CD4-positive, alpha-beta T cell treated with Interleukin-17A for 1 hour (primary cell): ENCODE results near the gene DTX4.
"Not testable (repeated sequence)": the region's sequence is repeated elsewhere in the genome, so short reads cannot be mapped to it uniquely, and the experiment has no call there.

ENCODE experiments used
- DNase-seq: peaks from one replicate; pipeline ENCODE4 v3.0.0-alpha.2; 2020

DTX4 gene

DNA sequence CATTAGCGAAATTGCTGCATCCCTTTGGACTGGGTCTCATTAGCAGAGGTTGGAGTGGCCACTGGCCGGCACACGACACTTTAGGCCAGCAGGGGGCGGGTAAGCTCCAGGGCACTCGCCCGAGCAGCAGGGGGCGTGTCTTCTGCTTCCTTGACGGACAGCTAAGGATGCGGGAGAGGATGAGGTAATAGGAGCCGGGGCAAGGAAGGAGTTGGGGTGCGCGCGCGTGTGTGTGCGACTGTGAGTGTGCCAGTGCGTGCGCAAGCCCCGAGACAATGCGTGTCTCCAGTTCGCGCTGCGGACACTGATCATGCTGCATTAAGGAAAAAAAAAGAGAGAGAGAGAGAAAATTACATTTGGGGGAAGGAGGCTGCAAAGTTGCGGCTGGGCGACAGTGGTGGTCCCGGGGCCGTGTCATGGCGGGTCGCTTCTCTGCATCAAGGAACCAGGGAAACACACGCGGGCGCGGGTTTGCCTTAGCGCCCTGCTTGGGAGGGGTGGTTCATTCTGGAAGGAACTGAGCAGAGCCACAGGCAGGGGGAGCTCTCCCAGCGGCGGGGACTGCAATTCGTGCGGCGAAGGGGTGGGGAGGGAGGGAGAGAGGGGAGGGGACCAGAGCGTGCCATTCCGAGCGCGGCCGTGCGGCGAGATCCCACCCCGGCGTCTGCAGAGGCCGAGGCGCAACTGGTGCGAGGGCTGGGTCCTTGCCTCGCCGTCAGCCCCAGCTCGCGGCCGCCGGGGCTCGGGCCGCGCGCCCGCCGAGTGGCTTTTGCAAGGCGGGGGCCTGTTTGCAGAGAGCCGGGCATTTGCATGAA lies at the start of gene DTX4:
DTX4 (plus strand) TSS at position 625 of the 815 bp plus-strand sequence. CDS start 464 bp downstream, outside the sequence.
- peak; percentile 89 for DNase-seq

DNA sequence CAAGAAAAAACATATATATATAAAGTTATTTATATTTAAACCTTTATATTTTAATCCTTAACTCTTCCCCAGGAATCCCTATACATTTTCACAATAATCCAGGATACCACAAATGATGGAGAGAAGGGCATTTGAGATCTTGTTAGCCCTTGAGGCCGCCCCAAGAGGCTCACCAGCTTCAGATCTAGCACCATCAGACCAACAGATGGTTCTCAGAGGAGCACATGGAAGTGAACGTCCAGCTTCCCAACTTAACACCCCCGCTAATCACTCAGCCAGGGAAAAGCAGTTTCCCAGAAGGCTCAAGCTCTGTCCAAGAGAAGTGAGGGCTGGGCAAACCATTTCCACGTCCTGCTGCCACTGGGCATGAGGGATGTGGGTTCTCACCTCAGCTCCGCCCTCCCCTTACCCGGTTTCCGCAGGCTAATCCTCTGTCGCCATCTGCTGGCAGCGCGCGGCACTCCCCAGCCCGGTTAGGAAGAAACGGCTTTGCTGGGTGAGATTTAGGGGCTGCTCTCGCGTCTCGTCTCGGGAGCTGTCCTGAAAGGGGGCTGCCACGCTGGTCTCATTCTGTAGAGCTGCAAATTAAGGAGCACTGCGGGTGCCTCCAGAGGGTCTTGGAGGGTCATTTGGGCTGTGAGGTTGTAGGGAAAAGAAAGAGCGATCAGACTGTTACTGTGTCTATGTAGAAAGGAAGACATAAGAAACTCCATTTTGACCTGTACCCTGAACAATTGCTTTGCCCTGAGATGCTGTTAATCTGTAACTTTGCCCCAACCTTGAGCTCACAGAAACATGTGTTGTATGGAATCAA lies 36.1 kb upstream of the DTX4 start:
- DNase-seq: peak; percentile 88

DNA sequence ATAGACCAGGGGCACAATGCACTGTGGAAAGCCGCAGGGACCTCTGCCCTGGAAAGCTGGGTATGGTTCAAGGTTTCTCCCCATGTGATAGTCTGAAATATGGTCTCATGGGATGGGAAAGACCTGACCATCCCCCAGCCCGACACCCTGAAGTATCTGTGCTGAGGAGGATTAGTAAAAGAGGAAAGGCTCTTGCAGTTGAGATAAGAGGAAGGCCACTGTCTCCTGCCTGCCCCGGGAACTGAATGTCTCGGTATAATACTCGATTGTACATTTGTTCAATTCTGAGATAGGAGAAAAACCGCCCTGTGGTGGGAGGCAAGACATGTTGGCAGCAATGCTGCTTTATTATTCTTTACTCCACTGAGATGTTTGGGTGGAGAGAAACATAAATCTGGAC lies 35.4 kb upstream of the DTX4 start:
- not testable (repeated sequence) for DNase-seq

DNA sequence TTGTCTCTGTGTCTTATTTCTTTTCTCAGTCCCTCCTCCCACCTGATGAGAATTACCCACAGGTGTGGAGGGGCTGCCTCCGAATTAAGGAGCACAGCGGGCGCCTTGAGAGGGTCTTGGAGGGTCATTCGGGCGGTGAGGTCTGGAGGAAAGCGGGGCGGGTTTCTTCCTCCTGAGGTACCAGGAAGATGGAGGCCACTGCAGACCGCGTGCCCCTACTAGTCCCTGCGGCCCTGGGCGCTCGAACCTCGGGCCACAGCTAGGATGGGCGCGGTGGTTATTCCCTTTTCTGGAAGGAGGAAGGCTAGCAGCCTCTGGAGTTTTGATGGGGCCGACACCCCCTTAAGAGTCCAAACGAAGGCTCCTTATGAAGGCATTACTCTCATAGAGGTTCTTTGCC lies 34.7 kb upstream of the DTX4 start:
- no peak for DNase-seq

DNA sequence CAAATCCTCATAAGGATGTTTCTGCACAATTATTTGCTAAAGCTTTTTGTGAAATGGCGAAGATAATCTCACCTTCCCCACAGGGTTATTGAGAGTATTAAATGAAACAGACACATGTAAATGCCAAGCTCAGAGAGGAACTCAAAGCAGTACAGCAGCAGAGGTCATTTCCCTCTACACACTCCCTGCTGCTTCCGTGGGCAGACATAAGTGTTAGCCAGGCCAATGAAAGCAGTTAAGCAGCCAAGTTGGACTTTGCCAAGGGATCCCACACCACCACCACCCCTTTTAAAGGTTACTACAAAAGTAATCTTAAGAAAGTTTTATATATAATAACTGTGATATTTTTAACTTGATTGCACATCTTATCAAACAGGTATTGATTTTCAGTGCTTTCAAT lies 33.3 kb upstream of the DTX4 start:
- DNase-seq: no peak

DNA sequence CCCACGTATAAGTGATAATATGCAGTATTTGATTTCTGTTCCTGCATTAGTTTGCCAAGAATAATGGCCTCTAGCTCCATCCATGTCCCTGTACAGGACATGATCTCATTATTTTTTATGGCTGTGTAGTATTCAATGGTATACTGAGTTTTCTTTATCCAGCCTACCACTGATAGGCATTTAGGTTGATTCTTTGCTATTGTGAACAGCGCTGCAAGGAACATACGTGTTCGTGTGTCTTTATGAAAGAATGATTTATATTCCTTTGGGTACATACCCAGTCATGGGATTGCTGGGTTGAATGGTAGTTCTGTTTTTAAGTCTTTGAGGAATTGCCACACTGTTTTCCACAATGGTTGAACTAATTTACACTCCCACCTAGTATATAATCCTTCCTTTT lies 30.7 kb upstream of the DTX4 start:
- no peak for DNase-seq

DNA sequence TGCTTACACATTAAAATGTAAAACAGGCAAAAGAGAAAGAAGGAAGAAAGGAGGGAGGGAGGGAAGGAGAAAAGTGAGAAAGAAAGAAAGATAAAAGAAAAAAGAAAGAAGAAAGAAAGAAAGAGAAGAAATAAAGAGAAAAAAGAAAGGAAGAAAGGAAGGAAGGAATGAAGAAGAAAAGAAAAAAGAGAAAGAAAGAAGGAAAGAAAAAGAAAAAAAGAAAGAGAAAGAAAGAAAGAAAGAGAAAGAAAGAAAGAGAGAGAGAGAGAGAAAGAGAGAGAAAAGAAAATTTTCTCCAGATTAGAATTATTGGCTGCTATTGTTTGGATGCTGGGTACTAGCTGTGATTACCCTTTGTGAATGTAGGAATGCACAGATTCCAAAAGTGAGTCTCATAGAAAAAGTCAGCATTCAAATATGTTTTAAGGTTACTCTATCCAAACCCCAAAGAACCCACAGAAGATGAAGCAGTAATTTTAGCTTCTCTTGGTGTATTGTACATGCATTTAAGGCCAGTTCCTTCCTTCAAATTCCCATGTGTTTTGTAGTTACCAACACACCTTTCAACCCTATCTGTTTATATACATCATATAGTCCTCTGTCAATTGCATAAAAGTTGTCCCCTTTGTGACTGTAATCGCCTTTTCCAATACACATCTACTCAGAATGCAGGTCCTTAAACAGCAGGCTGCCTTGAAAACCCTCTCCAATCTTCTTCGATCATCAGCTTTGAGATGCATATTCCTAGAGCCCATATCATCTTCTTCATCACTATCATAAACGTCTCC lies 30.1 kb upstream of the DTX4 start:
- DNase-seq: no peak

DNA sequence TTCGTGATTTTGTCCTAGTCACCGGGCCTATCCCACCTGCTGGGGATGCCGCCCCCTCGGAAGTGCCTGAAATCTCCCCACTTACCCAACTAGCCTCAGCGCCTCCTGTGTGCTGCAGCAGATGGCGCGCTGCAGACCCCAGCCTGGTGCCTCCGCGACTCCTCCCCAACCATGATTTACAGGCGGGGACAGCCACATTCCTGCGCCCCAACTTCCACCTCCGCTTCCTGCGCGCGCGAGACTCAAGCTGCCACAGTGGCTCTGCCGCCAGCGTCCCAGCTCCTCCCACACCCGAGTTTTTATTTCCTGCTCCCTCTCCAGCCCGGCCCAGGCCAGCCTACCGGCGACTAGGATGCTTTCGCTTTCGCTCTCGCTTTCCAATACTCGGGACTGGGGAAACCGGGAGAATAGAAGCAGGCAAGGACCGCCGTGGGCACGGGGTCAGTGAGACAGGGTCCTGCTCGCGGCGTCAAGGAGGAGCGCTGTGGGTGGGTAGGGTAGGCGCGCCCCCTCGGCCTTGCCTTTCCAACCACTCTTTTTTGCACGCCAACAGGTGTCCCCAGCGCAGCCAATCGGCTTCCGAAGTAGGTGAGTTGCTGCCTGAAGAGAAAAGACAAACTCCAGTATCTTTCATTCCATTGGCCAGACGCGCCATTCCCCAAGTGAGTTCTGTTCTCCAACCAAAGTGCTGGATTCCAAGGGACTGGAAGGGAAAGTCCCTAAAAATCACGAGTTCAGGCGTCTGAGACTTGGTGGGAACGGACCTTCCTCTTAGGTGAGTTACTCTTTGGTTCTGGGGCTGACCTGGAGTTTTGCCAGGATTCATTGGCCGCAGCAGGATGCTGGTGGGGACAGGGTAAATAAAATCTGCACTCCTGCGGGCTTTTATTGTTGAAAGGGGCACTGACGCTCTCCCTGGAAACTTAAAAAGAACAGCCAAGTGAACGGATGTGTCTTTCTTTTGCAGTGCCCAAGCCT lies 29.1 kb upstream of the DTX4 start, which contains the start of gene FAM111A:
FAM111A (plus strand) TSS at position 327 of the 978 bp plus-strand sequence. CDS start 6,017 bp downstream, outside the sequence.
- peak; percentile 91 for DNase-seq

DNA sequence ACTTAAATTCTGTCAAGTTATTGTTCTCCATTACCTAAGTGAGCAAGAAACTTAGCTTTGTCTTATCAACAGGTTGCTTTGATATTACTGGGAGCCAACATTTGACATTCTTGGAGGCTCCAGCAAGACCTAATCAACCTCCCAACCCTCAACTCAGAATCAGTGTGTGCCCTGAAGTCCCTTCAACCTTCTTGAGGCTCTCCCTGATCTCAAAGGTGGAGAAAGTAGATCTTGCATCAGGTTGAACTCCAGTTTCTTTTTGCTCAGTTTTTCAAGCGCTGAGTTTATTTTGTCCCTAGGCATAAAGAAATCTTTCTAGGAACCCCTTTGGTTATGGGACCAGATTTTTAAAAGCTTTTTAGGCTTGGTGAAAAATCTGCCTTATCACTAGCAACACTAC lies 27.8 kb upstream of the DTX4 start:
- peak; percentile 7 for DNase-seq

DNA sequence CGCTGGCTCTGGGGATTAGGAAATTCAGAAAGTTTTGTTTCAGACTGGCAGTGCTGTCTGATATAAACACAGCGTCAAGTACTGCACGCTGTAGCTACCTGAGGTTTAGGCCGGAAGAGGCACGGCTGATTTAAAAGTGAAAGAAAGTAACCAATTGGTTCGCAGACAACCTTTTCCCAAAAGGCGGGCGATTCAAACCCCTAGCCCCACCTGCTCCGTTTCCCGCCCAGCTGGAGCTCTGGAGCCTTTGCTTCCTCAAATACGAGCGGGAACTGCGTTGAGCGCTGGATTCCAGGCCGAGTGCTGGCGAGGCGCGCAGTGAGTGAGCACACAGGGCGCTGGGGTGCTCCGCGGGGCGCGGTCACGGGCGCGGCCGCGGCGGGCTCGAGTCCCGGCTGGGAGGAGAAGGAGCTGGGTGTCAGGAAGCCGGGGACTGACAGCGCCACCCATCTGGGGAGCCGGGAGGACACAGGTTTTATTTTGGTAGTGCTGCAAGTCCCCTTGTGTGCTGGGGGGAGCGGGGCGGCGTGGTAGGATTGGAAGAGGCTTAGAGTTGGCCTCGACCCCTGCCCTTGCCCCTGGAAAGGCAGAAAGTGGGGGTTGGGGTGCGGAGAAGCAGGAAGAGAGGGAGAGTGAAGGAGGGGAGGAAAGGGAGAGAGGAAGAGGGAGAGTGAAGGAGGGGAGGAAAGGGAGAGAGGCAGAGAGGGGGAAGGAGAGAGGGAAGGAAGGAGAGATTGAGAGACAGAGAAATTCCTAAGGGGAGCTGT lies 27.2 kb upstream of the DTX4 start:
- DNase-seq: peak; percentile 86

DNA sequence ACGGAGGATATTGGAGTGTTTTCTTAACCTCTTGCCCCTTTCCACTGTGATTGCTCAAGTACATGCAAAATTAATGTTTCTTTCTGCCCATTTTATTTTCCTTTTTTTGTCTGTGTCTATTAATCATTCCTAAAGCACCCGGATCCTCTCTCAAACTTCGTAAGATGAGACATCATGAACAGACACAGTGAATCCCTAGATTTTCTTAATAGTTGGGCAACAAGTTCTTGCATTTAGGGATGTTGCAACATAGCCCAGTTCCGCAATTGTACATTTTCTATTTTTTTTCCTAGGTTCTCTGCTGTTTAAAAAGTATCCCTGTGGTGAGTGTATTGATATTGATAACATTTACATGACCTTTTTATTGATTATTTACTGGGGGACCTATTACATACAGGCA lies 26.4 kb upstream of the DTX4 start:
- DNase-seq: no peak

DNA sequence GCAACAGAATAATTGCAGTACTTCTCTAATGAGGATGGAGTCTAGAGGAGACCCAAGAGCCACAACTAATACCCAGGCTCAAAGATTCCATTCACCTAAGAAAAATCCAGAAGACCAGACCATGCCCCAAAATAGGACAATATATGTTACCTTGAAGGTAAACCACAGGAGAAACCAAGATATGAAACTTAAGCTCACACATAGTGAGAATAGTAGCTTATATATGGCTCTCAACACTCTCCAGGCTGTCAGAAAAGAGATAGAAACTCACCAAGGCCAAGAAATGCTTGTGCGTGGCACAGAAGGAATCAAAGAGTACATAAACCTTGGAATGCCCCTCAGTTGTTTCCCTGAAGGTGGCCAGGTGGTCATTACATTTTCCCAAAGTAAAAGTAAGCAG lies 20.2 kb upstream of the DTX4 start:
- DNase-seq: no peak

DNA sequence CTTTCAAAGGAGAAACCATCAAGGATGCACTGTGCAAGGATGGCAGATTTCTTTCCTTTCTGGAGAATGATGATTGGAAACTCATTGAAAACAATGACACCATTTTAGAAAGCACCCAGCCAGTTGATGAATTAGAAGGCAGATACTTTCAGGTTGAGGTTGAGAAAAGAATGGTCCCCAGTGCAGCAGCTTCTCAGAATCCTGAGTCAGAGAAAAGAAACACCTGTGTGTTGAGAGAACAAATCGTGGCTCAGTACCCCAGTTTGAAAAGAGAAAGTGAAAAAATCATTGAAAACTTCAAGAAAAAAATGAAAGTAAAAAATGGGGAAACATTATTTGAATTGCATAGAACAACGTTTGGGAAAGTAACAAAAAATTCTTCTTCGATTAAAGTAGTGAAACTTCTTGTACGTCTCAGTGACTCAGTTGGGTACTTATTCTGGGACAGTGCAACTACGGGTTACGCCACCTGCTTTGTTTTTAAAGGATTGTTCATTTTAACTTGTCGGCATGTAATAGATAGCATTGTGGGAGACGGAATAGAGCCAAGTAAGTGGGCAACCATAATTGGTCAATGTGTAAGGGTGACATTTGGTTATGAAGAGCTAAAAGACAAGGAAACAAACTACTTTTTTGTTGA lies 19.5 kb upstream of the DTX4 start:
- no peak for DNase-seq

DNA sequence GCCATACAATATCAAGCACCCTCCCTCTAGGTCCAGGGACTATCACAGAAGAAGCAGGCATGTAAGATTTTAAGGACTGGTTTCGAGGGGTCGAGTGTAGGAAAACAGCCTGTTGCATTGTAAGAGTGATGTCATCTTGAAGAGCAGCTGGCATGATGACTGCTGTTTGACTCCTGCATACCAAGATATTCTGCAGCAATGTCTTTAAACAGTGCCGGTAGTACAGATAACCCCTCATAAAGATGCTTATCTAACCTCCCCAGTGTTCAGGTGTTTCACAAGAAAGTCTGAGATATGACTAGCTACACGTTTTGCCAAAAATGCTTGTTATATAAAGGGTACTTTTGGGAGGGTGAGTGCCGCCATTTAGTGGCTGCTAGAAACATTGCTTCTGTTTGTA lies 17.3 kb upstream of the DTX4 start:
- DNase-seq: no peak

DNA sequence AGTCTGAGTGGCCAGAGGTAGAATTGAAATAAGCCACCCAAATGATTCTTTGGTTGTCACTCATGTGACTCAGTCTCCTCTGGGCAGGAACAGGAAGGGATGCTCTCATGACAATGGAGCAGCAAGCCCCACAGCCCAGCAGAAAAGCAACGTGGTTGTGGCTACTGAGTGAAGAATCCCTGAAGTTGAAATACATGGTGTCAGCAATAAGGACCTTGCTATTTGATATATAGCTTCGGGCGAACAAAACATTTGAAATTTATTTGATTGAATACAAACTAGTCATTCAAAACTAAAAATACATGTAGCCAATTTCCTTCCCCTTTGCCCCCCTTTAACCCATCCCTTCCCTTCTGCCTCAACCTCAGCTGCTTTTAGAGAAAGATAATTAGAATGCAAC lies 14.5 kb upstream of the DTX4 start:
- no peak for DNase-seq

DNA sequence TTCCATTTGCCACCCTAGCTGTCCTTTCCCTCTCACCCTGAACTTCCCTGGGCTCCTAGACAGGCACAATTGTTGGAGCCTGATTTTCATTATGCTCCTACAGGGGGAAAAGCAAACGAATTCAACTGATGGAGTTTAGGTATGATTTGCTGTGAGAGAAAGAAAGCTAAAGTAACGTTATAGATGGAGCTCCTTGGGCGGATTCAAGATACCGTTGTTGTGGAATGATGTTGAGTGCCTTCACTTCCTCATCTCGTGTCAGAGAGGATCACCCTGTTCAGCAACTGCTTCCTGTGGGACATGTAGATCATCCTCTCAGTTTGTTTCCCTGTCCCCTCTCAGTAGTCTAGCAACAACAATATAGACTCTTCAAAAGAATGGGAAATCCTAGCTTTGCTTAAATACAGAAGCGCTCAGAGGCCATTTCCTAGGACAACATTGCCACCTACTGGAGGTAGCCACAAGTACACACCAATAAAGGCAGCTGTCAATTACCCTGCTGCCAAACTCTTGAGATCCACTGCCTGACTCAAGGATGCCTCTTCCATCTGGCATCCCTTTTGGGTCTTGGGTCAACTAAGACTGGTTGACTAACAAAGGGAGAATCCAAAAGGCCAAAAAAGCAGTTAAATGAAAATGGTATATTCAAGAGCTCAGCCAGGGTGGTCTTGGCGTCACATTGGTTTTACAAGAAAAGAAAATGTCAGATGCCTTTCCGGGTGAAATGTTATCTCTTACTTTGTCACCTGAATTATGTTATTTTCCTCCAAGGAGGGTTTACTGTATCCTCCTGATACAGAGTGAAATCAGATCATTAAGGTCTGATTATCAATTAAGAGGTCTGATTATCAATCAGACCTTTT lies 13.5 kb upstream of the DTX4 start:
- peak; percentile 80 for DNase-seq

DNA sequence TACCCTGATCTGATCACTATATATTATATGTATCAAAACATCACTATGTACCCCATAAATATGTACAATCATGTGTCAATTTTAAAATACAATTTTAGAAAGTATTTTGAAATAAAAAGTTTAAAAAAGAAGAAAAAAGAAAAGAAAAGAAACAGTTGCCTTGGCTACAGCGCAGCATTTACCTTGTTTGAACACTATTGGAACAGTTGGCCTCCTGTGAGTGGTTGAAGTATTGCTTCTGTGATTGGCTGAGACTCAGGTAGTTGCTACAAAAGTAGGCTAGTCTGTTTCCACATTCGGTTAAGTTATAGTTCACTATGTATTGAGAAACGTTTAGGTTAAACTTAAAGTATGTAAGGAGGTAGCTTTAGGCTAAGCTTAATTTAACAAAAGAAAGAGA lies 7.9 kb upstream of the DTX4 start:
- DNase-seq: no peak

DNA sequence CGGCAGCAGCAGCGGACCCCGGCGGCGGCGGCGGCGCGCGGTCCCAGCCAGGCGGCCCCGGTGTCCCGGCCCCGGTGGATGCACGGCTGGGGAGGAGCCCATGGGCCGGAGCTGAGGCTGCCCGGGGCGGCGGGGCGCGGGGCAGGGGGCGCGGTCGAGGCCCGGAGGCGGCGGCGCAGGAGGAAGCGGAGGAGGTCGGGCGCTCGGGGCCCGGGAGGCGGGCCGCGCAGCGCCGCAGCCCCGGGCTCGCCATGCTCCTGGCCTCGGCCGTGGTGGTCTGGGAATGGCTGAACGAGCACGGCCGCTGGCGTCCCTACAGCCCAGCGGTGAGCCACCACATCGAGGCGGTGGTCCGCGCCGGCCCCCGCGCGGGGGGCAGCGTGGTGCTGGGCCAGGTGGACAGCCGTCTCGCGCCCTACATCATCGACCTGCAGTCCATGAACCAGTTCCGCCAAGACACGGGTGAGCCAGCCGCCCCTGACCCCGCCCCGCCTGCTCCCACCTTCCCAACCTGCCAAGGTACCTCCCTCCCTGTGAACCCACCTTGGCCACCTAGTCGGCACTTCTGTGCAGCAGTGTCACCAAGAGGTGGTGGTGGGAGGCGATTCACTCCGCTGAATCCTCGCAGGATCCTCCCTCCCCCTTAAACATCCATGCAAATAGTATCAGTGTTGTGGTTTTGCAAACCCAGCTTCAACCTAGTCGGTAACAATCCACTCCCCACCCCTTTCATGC lies 580 bp downstream of the DTX4 start:
- peak; percentile 11 for DNase-seq
